ENCODE measurements around the gene PACSIN3. TPM values are rescaled to one million over a fixed set of nuclear protein-coding genes. Genes with fewer than 3 reads are reported as not detected.
"Not testable (repeated sequence)": the region's sequence is repeated elsewhere in the genome, so short reads cannot be mapped to it uniquely, and the experiment has no call there.

PACSIN3 gene
- total RNA-seq, 1 donor from 2014 or later, result 57.4 TPM

DNA sequence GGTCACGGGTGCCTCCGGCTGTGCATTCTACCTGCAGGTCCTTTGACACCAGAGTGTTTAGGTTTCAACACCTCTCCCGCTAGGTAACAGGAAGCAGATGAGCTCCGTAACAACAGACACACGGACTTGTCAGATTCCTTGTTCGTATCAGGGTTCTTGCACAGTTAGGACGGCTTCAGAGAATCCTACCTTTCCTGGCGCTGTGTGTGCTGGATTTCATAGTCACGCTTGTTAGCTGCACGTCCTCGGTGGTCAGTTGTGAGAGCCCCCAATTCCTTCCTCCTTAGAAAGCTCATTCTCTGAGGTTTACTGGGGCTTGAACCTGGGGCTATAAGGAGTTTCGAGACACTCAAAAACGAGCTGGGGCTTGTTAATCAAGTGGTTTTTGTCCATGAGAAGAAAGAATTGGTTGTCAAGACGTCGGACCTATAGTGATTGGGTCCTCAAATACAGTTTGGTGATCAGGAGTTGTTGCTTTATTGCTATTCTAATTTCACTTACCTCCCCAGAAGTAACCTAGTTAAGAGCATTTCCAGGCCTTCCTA lies 29.2 kb upstream of the PACSIN3 start:
- DNase-seq (ENCODE audit: low read depth), result no peak
- H3K27me3 ChIP-seq (ENCODE audit: control insufficient read depth, insufficient read depth, low read length), result no peaks in the 10 kb centered on the region
- TF ChIP-seq, protein P1, sequence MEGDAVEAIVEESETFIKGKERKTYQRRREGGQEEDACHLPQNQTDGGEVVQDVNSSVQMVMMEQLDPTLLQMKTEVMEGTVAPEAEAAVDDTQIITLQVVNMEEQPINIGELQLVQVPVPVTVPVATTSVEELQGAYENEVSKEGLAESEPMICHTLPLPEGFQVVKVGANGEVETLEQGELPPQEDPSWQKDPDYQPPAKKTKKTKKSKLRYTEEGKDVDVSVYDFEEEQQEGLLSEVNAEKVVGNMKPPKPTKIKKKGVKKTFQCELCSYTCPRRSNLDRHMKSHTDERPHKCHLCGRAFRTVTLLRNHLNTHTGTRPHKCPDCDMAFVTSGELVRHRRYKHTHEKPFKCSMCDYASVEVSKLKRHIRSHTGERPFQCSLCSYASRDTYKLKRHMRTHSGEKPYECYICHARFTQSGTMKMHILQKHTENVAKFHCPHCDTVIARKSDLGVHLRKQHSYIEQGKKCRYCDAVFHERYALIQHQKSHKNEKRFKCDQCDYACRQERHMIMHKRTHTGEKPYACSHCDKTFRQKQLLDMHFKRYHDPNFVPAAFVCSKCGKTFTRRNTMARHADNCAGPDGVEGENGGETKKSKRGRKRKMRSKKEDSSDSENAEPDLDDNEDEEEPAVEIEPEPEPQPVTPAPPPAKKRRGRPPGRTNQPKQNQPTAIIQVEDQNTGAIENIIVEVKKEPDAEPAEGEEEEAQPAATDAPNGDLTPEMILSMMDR (IDR thresholded peaks at IDR 0.05; ENCODE audit: insufficient read depth, low read length, poor library complexity, severe bottlenecking), result no peak
- no peaks in the 10 kb centered on the region for H3K36me3 ChIP-seq (ENCODE audit: control insufficient read depth, insufficient read depth, low read length)
- H3K4me3 ChIP-seq (ENCODE audit: low read depth, low read length), result peak overlapping the region; percentile 40

DNA sequence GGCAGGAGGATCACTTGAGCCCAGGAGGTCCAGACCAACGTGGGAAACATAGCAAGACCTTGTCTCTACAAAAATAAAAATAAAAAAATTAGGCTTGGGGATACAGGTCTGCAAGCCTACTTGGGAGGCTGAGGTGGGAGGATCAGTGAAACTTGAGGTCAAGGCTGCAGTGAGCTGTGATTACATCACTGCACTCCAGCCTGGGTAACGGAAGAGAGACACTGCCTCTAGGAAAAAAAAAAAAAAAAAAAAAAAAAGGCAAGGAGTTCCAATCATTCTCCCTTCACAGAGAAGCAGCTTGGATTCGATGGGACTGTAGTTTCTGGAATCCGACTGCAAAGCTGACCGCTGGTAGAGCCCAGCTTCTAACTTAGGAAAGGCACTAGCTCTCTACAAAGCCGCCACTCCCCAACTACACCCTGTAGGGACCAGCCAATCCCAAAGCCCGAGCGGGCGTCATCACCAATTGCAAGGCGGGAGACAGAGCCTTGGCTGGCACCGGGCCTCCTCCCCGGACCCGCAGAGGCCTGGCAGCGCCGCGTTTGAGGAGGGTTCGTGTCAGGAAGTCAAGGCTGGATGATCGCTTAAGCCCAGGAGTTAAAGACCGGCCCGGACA lies 27.8 kb upstream of the PACSIN3 start:
- peak; percentile 76 for DNase-seq (ENCODE audit: low read depth)
- Histone ChIP-seq H3K36me3 (ENCODE audit: control insufficient read depth, insufficient read depth, low read length) (no peaks in the 10 kb centered on the region), H3K4me3 (ENCODE audit: low read depth, low read length) (peak overlapping the region; percentile 40), H3K27me3 (ENCODE audit: control insufficient read depth, insufficient read depth, low read length) (no peaks in the 10 kb centered on the region)
- TF ChIP-seq, protein P1 (IDR thresholded peaks at IDR 0.05; ENCODE audit: insufficient read depth, low read length, poor library complexity, severe bottlenecking), result no peak

DNA sequence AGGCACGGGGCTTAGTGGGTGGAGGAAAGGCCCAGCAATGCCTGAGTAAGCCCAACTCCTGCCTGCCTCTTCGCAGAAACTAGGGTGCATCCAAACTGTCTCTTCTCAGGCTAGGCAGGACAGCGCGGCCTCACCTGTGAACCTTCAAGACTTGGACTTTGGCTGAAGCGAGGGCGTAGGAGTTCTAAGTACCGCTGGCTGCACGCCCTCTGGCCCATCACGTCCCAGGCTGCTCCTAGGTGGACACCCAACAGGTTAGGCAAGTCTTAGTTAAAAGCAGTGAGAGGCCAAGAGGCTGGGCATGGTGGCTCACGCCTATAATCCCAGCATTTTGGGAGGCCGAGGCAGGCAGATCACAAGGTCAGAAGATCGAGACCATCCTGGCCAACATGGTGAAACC lies 26.7 kb upstream of the PACSIN3 start:
- Histone ChIP-seq H3K4me3 (ENCODE audit: low read depth, low read length) (no peak overlapping the region), H3K36me3 (ENCODE audit: control insufficient read depth, insufficient read depth, low read length) (no peaks in the 10 kb centered on the region)
- TF ChIP-seq, protein P1 (IDR thresholded peaks at IDR 0.05; ENCODE audit: insufficient read depth, low read length, poor library complexity, severe bottlenecking), result no peak

DNA sequence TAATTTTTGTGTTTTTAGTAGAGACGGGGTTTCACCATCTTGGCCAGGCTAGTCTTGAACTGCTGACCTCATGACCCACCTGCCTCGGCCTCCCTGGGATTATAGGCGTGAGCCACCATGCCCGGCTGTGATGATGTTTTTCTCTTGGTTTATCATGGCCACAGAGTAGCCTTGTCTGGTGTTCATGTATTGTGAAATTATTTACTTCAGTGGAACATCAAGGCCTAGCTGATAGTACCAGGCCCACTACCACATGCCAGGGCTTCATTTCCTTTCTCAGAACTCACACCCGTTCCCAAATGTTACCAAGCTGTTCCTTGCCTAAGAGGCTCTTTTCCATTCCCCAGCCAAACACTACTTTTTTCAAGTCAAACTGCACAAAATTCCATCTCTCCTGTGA lies 22.4 kb upstream of the PACSIN3 start:
- DNase-seq (ENCODE audit: low read depth), result no peak
- TF ChIP-seq, protein P1 (IDR thresholded peaks at IDR 0.05; ENCODE audit: insufficient read depth, low read length, poor library complexity, severe bottlenecking), result no peak
- Histone ChIP-seq H3K4me3 (ENCODE audit: low read depth, low read length) (no peak overlapping the region), H3K36me3 (ENCODE audit: control insufficient read depth, insufficient read depth, low read length) (no peaks in the 10 kb centered on the region), H3K27me3 (ENCODE audit: control insufficient read depth, insufficient read depth, low read length) (no peaks in the 10 kb centered on the region)

More for the DNA sequence above, 26.7 kb upstream of the PACSIN3 start:
- no peaks in the 10 kb centered on the region for H3K27me3 ChIP-seq (ENCODE audit: control insufficient read depth, insufficient read depth, low read length)
- DNase-seq (ENCODE audit: low read depth), result no peak

DNA sequence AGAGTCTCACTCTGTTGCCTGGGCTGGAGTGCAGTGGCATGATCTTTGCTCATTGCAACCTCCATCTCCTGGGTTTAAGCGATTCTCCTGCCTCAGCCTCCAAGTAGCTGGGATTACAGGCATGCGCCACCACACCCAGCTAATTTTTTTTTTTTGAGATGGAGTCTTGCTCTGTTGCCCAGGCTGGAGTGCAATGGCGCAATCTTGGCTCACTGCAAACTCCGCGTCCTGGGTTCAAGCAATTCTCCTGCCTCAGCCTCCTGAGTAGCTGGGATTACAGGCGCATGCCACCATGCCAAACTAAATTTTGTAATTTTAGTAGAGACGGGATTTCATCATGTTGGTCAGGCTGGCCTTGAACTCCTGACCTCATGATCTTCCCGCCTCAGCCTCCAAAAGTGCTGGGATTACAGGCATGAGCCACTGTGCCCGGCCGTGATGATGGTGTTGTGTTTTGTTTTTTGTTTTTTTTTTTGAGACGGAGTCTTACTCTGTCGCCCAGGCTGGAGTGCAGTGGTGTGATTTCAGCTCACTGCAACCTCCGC lies 21.8 kb upstream of the PACSIN3 start:
- not testable (repeated sequence) for DNase-seq (ENCODE audit: low read depth); H3K36me3 ChIP-seq (ENCODE audit: control insufficient read depth, insufficient read depth, low read length); H3K4me3 ChIP-seq (ENCODE audit: low read depth, low read length); H3K27me3 ChIP-seq (ENCODE audit: control insufficient read depth, insufficient read depth, low read length)

DNA sequence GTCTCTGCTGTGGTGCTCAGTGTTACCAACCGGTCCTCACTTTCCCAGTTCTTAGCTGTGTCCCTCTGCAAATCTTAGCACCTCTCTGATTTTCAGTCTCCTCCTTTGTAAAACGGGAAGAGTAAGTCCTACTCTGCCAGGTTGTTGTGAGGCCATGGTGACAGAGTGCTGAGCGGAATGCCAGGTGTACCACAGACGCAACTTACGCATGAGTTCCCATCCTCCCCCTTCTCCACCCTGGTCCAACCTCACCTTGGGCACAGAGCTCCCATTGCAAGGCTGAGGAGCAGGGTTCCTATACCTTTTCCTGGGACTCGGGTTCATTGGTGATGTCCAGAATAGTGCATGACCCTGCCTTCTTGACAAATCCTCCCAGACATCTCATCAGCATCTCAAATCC lies 21.2 kb upstream of the PACSIN3 start:
- no peaks in the 10 kb centered on the region for H3K27me3 ChIP-seq (ENCODE audit: control insufficient read depth, insufficient read depth, low read length)
- H3K36me3 ChIP-seq (ENCODE audit: control insufficient read depth, insufficient read depth, low read length), result no peaks in the 10 kb centered on the region
- H3K4me3 ChIP-seq (ENCODE audit: low read depth, low read length), result no peak overlapping the region
- TF ChIP-seq, protein P1 (IDR thresholded peaks at IDR 0.05; ENCODE audit: insufficient read depth, low read length, poor library complexity, severe bottlenecking), result no peak
- DNase-seq (ENCODE audit: low read depth), result no peak

DNA sequence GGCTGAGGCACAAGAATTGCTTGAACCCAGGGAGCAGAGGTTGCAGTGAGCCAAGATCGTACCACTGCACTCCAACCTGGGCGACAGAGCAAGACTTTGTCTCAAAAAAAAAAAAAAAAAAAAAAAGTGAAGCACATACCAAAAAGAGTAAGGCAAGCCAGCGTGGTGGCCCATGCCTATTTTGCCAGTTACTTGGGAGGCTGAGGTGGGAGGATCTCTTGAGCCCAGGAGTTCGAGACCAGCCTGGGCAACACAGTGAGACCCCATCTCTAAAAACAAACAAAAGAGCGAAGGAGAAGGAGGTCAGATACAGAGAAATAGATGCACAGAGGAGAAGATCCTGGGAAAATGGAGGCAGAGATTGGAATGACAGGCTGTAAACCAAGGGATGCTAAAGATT lies 20.3 kb upstream of the PACSIN3 start:
- not testable (repeated sequence) for H3K36me3 ChIP-seq (ENCODE audit: control insufficient read depth, insufficient read depth, low read length); DNase-seq (ENCODE audit: low read depth); H3K4me3 ChIP-seq (ENCODE audit: low read depth, low read length); H3K27me3 ChIP-seq (ENCODE audit: control insufficient read depth, insufficient read depth, low read length)

Data from kidney epithelial cell (primary cell).